ENCODE measurements around the gene TGFB1I1. TPM values are rescaled to one million over a fixed set of nuclear protein-coding genes. Genes with fewer than 3 reads are reported as not detected.

TGFB1I1 gene
- total RNA-seq, 1 experiment from 2014 or later = 4.3 TPM

GRCh38 chr16:31458844-31459686, 12.9 kb upstream of the TGFB1I1 start, which contains the start of gene ARMC5 (continued):
- TF ChIP-seq, protein P1, sequence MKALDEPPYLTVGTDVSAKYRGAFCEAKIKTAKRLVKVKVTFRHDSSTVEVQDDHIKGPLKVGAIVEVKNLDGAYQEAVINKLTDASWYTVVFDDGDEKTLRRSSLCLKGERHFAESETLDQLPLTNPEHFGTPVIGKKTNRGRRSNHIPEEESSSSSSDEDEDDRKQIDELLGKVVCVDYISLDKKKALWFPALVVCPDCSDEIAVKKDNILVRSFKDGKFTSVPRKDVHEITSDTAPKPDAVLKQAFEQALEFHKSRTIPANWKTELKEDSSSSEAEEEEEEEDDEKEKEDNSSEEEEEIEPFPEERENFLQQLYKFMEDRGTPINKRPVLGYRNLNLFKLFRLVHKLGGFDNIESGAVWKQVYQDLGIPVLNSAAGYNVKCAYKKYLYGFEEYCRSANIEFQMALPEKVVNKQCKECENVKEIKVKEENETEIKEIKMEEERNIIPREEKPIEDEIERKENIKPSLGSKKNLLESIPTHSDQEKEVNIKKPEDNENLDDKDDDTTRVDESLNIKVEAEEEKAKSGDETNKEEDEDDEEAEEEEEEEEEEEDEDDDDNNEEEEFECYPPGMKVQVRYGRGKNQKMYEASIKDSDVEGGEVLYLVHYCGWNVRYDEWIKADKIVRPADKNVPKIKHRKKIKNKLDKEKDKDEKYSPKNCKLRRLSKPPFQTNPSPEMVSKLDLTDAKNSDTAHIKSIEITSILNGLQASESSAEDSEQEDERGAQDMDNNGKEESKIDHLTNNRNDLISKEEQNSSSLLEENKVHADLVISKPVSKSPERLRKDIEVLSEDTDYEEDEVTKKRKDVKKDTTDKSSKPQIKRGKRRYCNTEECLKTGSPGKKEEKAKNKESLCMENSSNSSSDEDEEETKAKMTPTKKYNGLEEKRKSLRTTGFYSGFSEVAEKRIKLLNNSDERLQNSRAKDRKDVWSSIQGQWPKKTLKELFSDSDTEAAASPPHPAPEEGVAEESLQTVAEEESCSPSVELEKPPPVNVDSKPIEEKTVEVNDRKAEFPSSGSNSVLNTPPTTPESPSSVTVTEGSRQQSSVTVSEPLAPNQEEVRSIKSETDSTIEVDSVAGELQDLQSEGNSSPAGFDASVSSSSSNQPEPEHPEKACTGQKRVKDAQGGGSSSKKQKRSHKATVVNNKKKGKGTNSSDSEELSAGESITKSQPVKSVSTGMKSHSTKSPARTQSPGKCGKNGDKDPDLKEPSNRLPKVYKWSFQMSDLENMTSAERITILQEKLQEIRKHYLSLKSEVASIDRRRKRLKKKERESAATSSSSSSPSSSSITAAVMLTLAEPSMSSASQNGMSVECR (CRISPR knock-in tag; IDR thresholded peaks at IDR 0.05; ENCODE audit: borderline replicate concordance) = peak; percentile 44; the same call in 1 of the 2 replicates
- TF ChIP-seq FOXJ3 (CRISPR knock-in tag; IDR thresholded peaks at IDR 0.05; ENCODE audit: borderline replicate concordance) (no peak), STAT6 (CRISPR knock-in tag; conservative IDR thresholded peaks at IDR 0.05; ENCODE audit: low read depth) (no peak), ZNF671 (CRISPR knock-in tag; IDR thresholded peaks at IDR 0.05) (no peak), ETV6 (CRISPR knock-in tag; IDR thresholded peaks at IDR 0.05) (no peak; the same call in 1 of the 2 replicates), ZNF416 (CRISPR knock-in tag; IDR thresholded peaks at IDR 0.05) (no peak), SOX15 (CRISPR knock-in tag; IDR thresholded peaks at IDR 0.05) (no peak), ATF3 (CRISPR knock-in tag; conservative IDR thresholded peaks at IDR 0.05) (no peak), ELF4 (CRISPR knock-in tag; IDR thresholded peaks at IDR 0.05; ENCODE audit: low read depth) (no peak), ZNF423 (CRISPR knock-in tag; IDR thresholded peaks at IDR 0.05) (no peak), CREM (CRISPR knock-in tag; IDR thresholded peaks at IDR 0.05) (peak; percentile 78; the same call in 1 of the 2 replicates), CREB1 (CRISPR knock-in tag; IDR thresholded peaks at IDR 0.05) (peak; percentile 56; the same call in 1 of the 2 replicates), ERG (CRISPR knock-in tag; IDR thresholded peaks at IDR 0.05) (no peak), NFE2L1 (CRISPR knock-in tag; IDR thresholded peaks at IDR 0.05) (peak; percentile 81), NR1H2 (CRISPR knock-in tag; IDR thresholded peaks at IDR 0.05) (no peak), MYBL2 (CRISPR knock-in tag; IDR thresholded peaks at IDR 0.05) (peak; percentile 79)
- TF ChIP-seq, protein P2, sequence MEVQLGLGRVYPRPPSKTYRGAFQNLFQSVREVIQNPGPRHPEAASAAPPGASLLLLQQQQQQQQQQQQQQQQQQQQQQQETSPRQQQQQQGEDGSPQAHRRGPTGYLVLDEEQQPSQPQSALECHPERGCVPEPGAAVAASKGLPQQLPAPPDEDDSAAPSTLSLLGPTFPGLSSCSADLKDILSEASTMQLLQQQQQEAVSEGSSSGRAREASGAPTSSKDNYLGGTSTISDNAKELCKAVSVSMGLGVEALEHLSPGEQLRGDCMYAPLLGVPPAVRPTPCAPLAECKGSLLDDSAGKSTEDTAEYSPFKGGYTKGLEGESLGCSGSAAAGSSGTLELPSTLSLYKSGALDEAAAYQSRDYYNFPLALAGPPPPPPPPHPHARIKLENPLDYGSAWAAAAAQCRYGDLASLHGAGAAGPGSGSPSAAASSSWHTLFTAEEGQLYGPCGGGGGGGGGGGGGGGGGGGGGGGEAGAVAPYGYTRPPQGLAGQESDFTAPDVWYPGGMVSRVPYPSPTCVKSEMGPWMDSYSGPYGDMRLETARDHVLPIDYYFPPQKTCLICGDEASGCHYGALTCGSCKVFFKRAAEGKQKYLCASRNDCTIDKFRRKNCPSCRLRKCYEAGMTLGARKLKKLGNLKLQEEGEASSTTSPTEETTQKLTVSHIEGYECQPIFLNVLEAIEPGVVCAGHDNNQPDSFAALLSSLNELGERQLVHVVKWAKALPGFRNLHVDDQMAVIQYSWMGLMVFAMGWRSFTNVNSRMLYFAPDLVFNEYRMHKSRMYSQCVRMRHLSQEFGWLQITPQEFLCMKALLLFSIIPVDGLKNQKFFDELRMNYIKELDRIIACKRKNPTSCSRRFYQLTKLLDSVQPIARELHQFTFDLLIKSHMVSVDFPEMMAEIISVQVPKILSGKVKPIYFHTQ (CRISPR knock-in tag; IDR thresholded peaks at IDR 0.05) = no peak
- TF ChIP-seq, protein P3, sequence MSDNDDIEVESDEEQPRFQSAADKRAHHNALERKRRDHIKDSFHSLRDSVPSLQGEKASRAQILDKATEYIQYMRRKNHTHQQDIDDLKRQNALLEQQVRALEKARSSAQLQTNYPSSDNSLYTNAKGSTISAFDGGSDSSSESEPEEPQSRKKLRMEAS (CRISPR knock-in tag; IDR thresholded peaks at IDR 0.05) = peak; percentile 97
- TF ChIP-seq, protein P4, sequence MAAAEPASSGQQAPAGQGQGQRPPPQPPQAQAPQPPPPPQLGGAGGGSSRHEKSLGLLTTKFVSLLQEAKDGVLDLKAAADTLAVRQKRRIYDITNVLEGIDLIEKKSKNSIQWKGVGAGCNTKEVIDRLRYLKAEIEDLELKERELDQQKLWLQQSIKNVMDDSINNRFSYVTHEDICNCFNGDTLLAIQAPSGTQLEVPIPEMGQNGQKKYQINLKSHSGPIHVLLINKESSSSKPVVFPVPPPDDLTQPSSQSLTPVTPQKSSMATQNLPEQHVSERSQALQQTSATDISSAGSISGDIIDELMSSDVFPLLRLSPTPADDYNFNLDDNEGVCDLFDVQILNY (CRISPR knock-in tag; IDR thresholded peaks at IDR 0.05) = peak; percentile 76; the same call in 1 of the 2 replicates
- TF ChIP-seq, protein P5, sequence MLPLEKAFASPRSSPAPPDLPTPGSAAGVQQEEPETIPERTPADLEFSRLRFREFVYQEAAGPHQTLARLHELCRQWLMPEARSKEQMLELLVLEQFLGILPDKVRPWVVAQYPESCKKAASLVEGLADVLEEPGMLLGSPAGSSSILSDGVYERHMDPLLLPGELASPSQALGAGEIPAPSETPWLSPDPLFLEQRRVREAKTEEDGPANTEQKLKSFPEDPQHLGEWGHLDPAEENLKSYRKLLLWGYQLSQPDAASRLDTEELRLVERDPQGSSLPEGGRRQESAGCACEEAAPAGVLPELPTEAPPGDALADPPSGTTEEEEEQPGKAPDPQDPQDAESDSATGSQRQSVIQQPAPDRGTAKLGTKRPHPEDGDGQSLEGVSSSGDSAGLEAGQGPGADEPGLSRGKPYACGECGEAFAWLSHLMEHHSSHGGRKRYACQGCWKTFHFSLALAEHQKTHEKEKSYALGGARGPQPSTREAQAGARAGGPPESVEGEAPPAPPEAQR (CRISPR knock-in tag; IDR thresholded peaks at IDR 0.05) = no peak

All from WTC11 (cell line).